GM12801 (cell line): Measurements from ENCODE around the gene PALB2.

ENCODE experiments used
- CTCF ChIP-seq: IDR thresholded peaks from one replicate; pipeline ENCODE4 v1.5.1; 2011; ENCODE audit warnings: control low read depth; ENCODE audit not compliant: insufficient read length; ENCODE audit errors: extremely low read depth

Gene PALB2

GRCh38 chr16:23640931-23641765 lies at the start of gene PALB2, which contains the start of gene DCTN5:
Gene PALB2, minus strand, starts transcription at chr16:23641310. Its CDS starts 153 bp downstream, at chr16:23641157.
Gene DCTN5, plus strand, starts transcription at chr16:23641466. Its CDS starts 77 bp downstream, at chr16:23641543.
- TF ChIP-seq CTCF: no peak

GRCh38 chr16:23689442-23690187 lies 48.5 kb upstream of the PALB2 start:
- TF ChIP-seq CTCF: no peak

GRCh38 chr16:23687034-23687808 lies 46.1 kb upstream of the PALB2 start:
- TF ChIP-seq CTCF: no peak

GRCh38 chr16:23683487-23683886 lies 42.4 kb upstream of the PALB2 start:
- no peak for TF ChIP-seq CTCF

GRCh38 chr16:23682181-23682580 lies 41.1 kb upstream of the PALB2 start:
- TF ChIP-seq CTCF: no peak

- no peak for TF ChIP-seq CTCF
Measured at GRCh38 chr16:23679986-23680336, 38.9 kb upstream of the PALB2 start.
